PC-3 (cell line): ENCODE data around the gene SF3A2.

ENCODE experiments used
- EZH2 ChIP-seq: fragments of 300-600 bp; sonication (generic); IDR thresholded peaks from one replicate; pipeline ENCODE4 v1.6.1; 2017; ENCODE audit warnings: antibody characterized with exemption, mild to moderate bottlenecking, low read length; ENCODE audit not compliant: unreplicated experiment
- TF ChIP-seq, protein P1 (sequence below): fragments of 300-600 bp; sonication (generic); conservative IDR thresholded peaks from 2 replicates; pipeline ENCODE4 v1.5.1; 2017; ENCODE audit warnings: antibody characterized with exemption, low read depth, mild to moderate bottlenecking, low read length

DNA sequence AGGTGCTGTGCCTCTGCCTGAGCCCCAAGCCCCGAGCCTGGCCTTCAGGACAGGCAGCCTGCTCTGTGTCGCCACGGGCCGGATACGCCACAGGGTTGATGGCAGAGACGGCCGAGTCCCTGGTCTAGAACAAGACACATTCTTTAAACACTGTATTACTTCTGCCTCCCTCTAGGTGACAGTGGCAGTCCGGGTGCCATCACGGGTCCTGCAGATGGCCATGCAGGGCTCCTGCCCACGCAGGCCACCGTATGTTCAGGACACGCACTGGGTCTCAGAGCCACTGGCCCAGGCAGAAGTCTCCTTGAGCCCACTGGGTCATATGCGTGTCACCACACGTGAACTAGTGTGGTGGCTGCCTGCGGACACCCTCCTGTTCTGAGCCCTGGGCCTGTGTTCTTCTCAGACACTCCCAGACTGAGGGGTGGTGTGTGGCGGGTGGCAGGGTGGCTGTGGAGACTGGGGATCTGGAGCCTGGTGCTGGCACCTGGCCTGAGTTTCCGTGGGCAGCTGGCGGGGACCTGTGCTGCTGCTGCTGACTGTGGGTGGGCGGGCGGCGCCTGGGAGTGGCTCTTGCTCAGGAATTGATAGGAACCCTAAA, 4.9 kb upstream of the SF3A2 start:
- TF ChIP-seq, protein P1, sequence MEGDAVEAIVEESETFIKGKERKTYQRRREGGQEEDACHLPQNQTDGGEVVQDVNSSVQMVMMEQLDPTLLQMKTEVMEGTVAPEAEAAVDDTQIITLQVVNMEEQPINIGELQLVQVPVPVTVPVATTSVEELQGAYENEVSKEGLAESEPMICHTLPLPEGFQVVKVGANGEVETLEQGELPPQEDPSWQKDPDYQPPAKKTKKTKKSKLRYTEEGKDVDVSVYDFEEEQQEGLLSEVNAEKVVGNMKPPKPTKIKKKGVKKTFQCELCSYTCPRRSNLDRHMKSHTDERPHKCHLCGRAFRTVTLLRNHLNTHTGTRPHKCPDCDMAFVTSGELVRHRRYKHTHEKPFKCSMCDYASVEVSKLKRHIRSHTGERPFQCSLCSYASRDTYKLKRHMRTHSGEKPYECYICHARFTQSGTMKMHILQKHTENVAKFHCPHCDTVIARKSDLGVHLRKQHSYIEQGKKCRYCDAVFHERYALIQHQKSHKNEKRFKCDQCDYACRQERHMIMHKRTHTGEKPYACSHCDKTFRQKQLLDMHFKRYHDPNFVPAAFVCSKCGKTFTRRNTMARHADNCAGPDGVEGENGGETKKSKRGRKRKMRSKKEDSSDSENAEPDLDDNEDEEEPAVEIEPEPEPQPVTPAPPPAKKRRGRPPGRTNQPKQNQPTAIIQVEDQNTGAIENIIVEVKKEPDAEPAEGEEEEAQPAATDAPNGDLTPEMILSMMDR = 0 out of 2 replicates have a peak, but pooled peaks have one; percentile 19
- TF ChIP-seq EZH2 = no peak
